IMR-90 (cell line): ENCODE results near the gene SALL4. TPM values are rescaled to one million over a fixed set of nuclear protein-coding genes. Genes with fewer than 3 reads are reported as not detected.
A peak's percentile ranks its signal among the peaks of the same experiment; 100 is the strongest.

Experiments used
- ATAC-seq: fragments of 200-7000 bp; cut with Tn5 transposase; 2 replicates; pipeline ENCODE4 v1.9.1; 2020; ENCODE audit warnings: low read depth, mild to moderate bottlenecking, moderate library complexity
- BruUV-seq: library from RNA; stranded (reverse); fragments of 400-500 nt; replicated peaks from 2 replicates; lab custom pipeline; 2021; lab: Mats Ljungman, UMichigan
- CTCF ChIA-PET: fragments of 300-600 bp; formaldehyde crosslinking; extraction: SDS; loops from one replicate; lab custom pipeline; 2021; ENCODE audit warnings: antibody characterized with exemption; lab: Yijun Ruan, JAX
- POLR2A ChIA-PET: fragments of 300-600 bp; sonication (Branson Sonifier 250); formaldehyde crosslinking; loops from one replicate; lab custom pipeline; 2022; ENCODE audit warnings: antibody characterized with exemption; ENCODE audit not compliant: unreplicated experiment; lab: Charles Lee
- DNase-seq: peaks from one replicate; pipeline ENCODE4 v3.0.0; 2013
- H2AFZ ChIP-seq: replicated peaks from 2 replicates; pipeline ENCODE3; 2013; ENCODE audit warnings: low read length, mild to moderate bottlenecking; ENCODE audit not compliant: poor library complexity
- H2AK5ac ChIP-seq: 2 replicates; pipeline ENCODE4 v1.6.1; 2013; ENCODE audit warnings: low read depth, low read length, inconsistent platforms
- H2AK9ac ChIP-seq: replicated peaks from 2 replicates; pipeline ENCODE3; 2013; ENCODE audit warnings: mild to moderate bottlenecking, low read depth, low read length, moderate library complexity; ENCODE audit not compliant: poor library complexity
- H2BK120ac ChIP-seq: 2 replicates; pipeline ENCODE4 v1.6.1; 2013; ENCODE audit warnings: low read depth, low read length, inconsistent platforms
- H2BK15ac ChIP-seq: 3 replicates; pipeline ENCODE4 v1.6.1; 2013; ENCODE audit warnings: low read depth, low read length, inconsistent platforms
- H2BK20ac ChIP-seq: 2 replicates; pipeline ENCODE4 v1.6.1; 2013; ENCODE audit warnings: low read depth, mild to moderate bottlenecking, inconsistent platforms, low read length, moderate library complexity
- H2BK5ac ChIP-seq: 2 replicates; pipeline ENCODE4 v1.6.1; 2013; ENCODE audit warnings: mild to moderate bottlenecking, low read depth, low read length, inconsistent platforms; ENCODE audit not compliant: poor library complexity, severe bottlenecking
- H3K14ac ChIP-seq: replicated peaks from 2 replicates; pipeline ENCODE4 v1.6.1; 2013; ENCODE audit warnings: low read depth, low read length, inconsistent platforms
- H3K18ac ChIP-seq: 2 replicates; pipeline ENCODE4 v1.6.1; 2013; ENCODE audit warnings: low read depth, low read length, control low read depth
- H3K23ac ChIP-seq: 2 replicates; pipeline ENCODE4 v1.6.1; 2013; ENCODE audit warnings: low read depth, low read length, inconsistent platforms
- H3K27ac ChIP-seq: 2 replicates; pipeline ENCODE4 v1.5.1; 2013; ENCODE audit warnings: mild to moderate bottlenecking, control low read depth, low read length; ENCODE audit not compliant: insufficient read depth
- H3K27me3 ChIP-seq: 2 replicates; pipeline ENCODE4 v1.6.1; 2013; ENCODE audit warnings: low read length; ENCODE audit not compliant: control insufficient read depth, insufficient read depth
- H3K36me3 ChIP-seq: 2 replicates; pipeline ENCODE4 v1.6.1; 2013; ENCODE audit warnings: low read length, mixed read lengths; ENCODE audit not compliant: control insufficient read depth, insufficient read depth
- H3K4ac ChIP-seq: 2 replicates; pipeline ENCODE4 v1.6.1; 2013; ENCODE audit warnings: low read depth, low read length, inconsistent platforms
- H3K4me1 ChIP-seq: 2 replicates; pipeline ENCODE4 v1.6.1; 2013; ENCODE audit warnings: low read length, mixed read lengths; ENCODE audit not compliant: control insufficient read depth, insufficient read depth
- H3K4me2 ChIP-seq: 2 replicates; pipeline ENCODE4 v1.6.1; 2013; ENCODE audit warnings: low read depth, mild to moderate bottlenecking, control low read depth, low read length, moderate library complexity
- H3K4me3 ChIP-seq: 2 replicates; pipeline ENCODE4 v1.5.1; 2013; ENCODE audit warnings: low read depth, mild to moderate bottlenecking, control low read depth, low read length, moderate library complexity; ENCODE audit not compliant: insufficient read depth
- H3K56ac ChIP-seq: 2 replicates; pipeline ENCODE4 v1.6.1; 2013; ENCODE audit warnings: low read length, inconsistent platforms; ENCODE audit not compliant: insufficient read depth; ENCODE audit errors: extremely low read depth
- H3K79me1 ChIP-seq, 2 experiments: 2 replicates each; pipeline ENCODE4 v1.6.1; 2013; ENCODE audit warnings: low read length in 2 of 2, inconsistent platforms in 1 of 2, low read depth in 1 of 2
- H3K9ac ChIP-seq: 2 replicates; pipeline ENCODE4 v1.6.1; 2013; ENCODE audit warnings: low read depth, low read length, control low read depth
- H3K9me1 ChIP-seq: 2 replicates; pipeline ENCODE4 v1.6.1; 2013; ENCODE audit warnings: low read length, inconsistent platforms; ENCODE audit not compliant: insufficient read depth
- H3K9me3 ChIP-seq: 2 replicates; pipeline ENCODE4 v1.6.1; 2013; ENCODE audit warnings: low read length; ENCODE audit not compliant: control insufficient read depth, insufficient read depth
- H4K20me1 ChIP-seq: 2 replicates; pipeline ENCODE4 v1.6.1; 2013; ENCODE audit warnings: low read length, inconsistent platforms; ENCODE audit not compliant: insufficient read depth
- H4K5ac ChIP-seq: 2 replicates; pipeline ENCODE4 v1.6.1; 2013; ENCODE audit warnings: mild to moderate bottlenecking, low read depth, low read length, control low read depth
- H4K8ac ChIP-seq, 2 experiments: 2 replicates each; pipeline ENCODE4 v1.6.1; 2013; ENCODE audit warnings: low read depth in 2 of 2, low read length in 2 of 2, control low read depth in 1 of 2, inconsistent platforms in 1 of 2
- H4K91ac ChIP-seq: 2 replicates; pipeline ENCODE4 v1.6.1; 2013; ENCODE audit warnings: low read depth, low read length, inconsistent platforms; ENCODE audit not compliant: insufficient read depth
- BHLHE40 ChIP-seq: fragments of 150-350 bp; IDR thresholded peaks from 2 replicates; pipeline ENCODE4 v1.6.1; 2016; ENCODE audit warnings: mild to moderate bottlenecking, low read depth, low read length
- CEBPB ChIP-seq: IDR thresholded peaks from 2 replicates; pipeline ENCODE4 v1.6.1; 2012; ENCODE audit warnings: low read depth, low read length, improper control_type of control experiment
- MAFK ChIP-seq: IDR thresholded peaks from 2 replicates; pipeline ENCODE4 v1.6.1; 2012; ENCODE audit warnings: low read depth, low read length, improper control_type of control experiment
- MXI1 ChIP-seq: IDR thresholded peaks from 2 replicates; pipeline ENCODE4 v1.6.1; 2012; ENCODE audit warnings: low read depth, mild to moderate bottlenecking, low read length, moderate library complexity, borderline replicate concordance
- NFE2L2 ChIP-seq: fragments of 150-350 bp; IDR thresholded peaks from 2 replicates; pipeline ENCODE4 v1.6.1; 2016; ENCODE audit warnings: low read depth, mild to moderate bottlenecking, low read length
- SMC3 ChIP-seq: fragments of 150-350 bp; IDR thresholded peaks from 2 replicates; pipeline ENCODE4 v1.6.1; 2016; ENCODE audit warnings: low read depth, mild to moderate bottlenecking, antibody characterized with exemption, low read length, moderate library complexity
- WGBS, 2 experiments: methylation state at CpG; one replicate each; pipeline versions ENCODE4 v1.1.5 to v1.1.7; 2013; ENCODE audit warnings: missing lambda C conversion rate in 2 of 2; ENCODE audit not compliant: insufficient read length in 1 of 2; ENCODE audit errors: extremely low coverage in 2 of 2; 5-methylcytosine and 5-hydroxymethylcytosine counted together
- dilution Hi-C: fragments of 300-500 bp; cut with HindIII; formaldehyde crosslinking; loops from one replicate; pipeline ENCODE4 v1.14.3; 2018; ENCODE audit warnings: low sequenced_read_pairs; ENCODE audit not compliant: unreplicated experiment
- in situ Hi-C: fragments of 300-500 bp; cut with MboI; formaldehyde crosslinking; loops from 3 replicates; pipeline ENCODE4 v1.14.3; 2019; ENCODE audit warnings: low sequenced_read_pairs, inconsistent platforms, mixed read lengths
- intact Hi-C: fragments of 100-400 bp; cut with micrococcal nuclease; formaldehyde crosslinking; loops from 2 replicates; pipeline ENCODE4 v1.10.0; 2022
- polyA plus RNA-seq, 3 experiments: library from polyadenylated mRNA; depleted of rRNA; stranded (reverse); fragments of >200 nt; gene quantifications; 2 replicates each; pipeline ENCODE4 v1.2.3, GENCODE V29; 2012; ENCODE audit warnings: low replicate concordance in 1 of 3
- total RNA-seq: library from RNA; depleted of rRNA; stranded (reverse); fragments of >200 nt; gene quantifications from 2 replicates; pipeline ENCODE4 v1.2.3, GENCODE V29; 2012
- TF ChIP-seq, protein P1 (sequence below): fragments of 150-350 bp; IDR thresholded peaks from 2 replicates; pipeline ENCODE4 v1.6.1; 2016; ENCODE audit warnings: low read depth, mild to moderate bottlenecking, low read length, moderate library complexity, borderline replicate concordance
- TF ChIP-seq, protein P2 (sequence below): conservative IDR thresholded peaks from 2 replicates; pipeline ENCODE4 v1.5.1; 2012; ENCODE audit warnings: mild to moderate bottlenecking, low read depth, low read length, improper control_type of control experiment

SALL4 gene
- total and polyA plus RNA-seq, 2 of the 4 experiments (the other 2 are of a cell fraction): not detected

DNA sequence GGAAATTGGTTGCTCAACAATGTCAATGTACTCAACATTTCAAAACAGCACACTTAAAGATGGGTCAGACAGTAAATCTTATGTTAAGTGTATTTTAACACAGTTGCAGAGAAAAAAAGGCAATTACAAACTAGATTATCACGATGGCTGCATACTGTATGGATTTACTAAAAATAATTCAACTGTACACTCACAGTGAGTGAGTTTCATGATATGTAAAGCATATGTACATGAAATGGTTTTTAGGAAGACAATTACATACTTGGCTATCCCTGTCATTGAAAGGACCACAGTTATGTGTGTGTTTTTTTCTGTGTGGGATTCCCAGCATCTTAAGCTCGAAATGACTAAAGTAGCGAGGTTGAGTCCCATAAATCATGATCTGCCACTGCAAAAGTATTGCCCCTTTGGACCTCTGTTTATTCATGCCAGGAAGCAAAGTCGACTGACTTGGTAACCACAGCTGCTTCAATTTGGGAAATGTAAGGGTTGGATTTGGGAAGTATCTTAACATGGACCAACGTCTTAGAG lies 5.5 kb upstream of the SALL4 start:
- 40% methylated on average over 1 of the region's 5 CpGs; no CpG with 5 or more reads in 1 of the 2 experiments for WGBS, 2 experiments
- no peaks in the 10 kb centered on the region for H3K36me3 ChIP-seq
- POLR2A ChIA-PET: no interaction called here
- no peak overlapping the region for H3K18ac ChIP-seq
- no peak overlapping the region for H2AK5ac ChIP-seq
- H3K23ac ChIP-seq: peak overlapping the region; percentile 24; the same call in 1 of the 2 replicates
- peak overlapping the region; percentile 3; the same call in 1 of the 2 replicates for H2BK20ac ChIP-seq
- no peak overlapping the region for H3K27ac ChIP-seq
- no peak overlapping the region for H3K56ac ChIP-seq
- H3K14ac ChIP-seq: no peak overlapping the region
- H3K9me1 ChIP-seq: no peaks in the 10 kb centered on the region
- no peak overlapping the region for H4K91ac ChIP-seq
- H2BK120ac ChIP-seq: no peak overlapping the region
- H3K9me3 ChIP-seq: no peaks in the 10 kb centered on the region
- no peak overlapping the region for H3K9ac ChIP-seq
- dilution Hi-C loops: no loop called here
- H3K27me3 ChIP-seq: no peaks in the 10 kb centered on the region; the same call in 1 of the 2 replicates
- in situ Hi-C loops: loop anchor here (10.0 kb wide), 1 partner anchor 277 kb away; no protein-coding TSS in a partner anchor
- no peak overlapping the region for H4K8ac ChIP-seq
- DNase-seq (peak; percentile 45), ATAC-seq (no peak)
- no peak overlapping the region for H2AK9ac ChIP-seq
- no peaks in the 10 kb centered on the region for H3K79me1 ChIP-seq
- BruUV-seq: no TSS peak
- H2BK15ac ChIP-seq: no peak overlapping the region
- H3K4me1 ChIP-seq: 0 out of 2 replicates have a peak, but pooled peaks cover 2% of the 10 kb centered on the region
- CTCF ChIA-PET: interaction anchor here (0.6 to 0.7 kb wide), 2 partner anchors 8 to 67 kb away, joined by 5 read pairs; no protein-coding TSS in a partner anchor
- H2BK5ac ChIP-seq: no peak overlapping the region
- H2AFZ ChIP-seq: no peak overlapping the region
- TF ChIP-seq NFE2L2 (no peak), MXI1 (no peak), CEBPB (no peak), SMC3 (no peak), MAFK (no peak), BHLHE40 (no peak)
- TF ChIP-seq, protein P1, sequence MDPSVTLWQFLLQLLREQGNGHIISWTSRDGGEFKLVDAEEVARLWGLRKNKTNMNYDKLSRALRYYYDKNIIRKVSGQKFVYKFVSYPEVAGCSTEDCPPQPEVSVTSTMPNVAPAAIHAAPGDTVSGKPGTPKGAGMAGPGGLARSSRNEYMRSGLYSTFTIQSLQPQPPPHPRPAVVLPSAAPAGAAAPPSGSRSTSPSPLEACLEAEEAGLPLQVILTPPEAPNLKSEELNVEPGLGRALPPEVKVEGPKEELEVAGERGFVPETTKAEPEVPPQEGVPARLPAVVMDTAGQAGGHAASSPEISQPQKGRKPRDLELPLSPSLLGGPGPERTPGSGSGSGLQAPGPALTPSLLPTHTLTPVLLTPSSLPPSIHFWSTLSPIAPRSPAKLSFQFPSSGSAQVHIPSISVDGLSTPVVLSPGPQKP: no peak
- TF ChIP-seq, protein P2, sequence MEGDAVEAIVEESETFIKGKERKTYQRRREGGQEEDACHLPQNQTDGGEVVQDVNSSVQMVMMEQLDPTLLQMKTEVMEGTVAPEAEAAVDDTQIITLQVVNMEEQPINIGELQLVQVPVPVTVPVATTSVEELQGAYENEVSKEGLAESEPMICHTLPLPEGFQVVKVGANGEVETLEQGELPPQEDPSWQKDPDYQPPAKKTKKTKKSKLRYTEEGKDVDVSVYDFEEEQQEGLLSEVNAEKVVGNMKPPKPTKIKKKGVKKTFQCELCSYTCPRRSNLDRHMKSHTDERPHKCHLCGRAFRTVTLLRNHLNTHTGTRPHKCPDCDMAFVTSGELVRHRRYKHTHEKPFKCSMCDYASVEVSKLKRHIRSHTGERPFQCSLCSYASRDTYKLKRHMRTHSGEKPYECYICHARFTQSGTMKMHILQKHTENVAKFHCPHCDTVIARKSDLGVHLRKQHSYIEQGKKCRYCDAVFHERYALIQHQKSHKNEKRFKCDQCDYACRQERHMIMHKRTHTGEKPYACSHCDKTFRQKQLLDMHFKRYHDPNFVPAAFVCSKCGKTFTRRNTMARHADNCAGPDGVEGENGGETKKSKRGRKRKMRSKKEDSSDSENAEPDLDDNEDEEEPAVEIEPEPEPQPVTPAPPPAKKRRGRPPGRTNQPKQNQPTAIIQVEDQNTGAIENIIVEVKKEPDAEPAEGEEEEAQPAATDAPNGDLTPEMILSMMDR: no peak
- intact Hi-C loops: loop anchor here (10.0 kb wide), 1 partner anchor 157 kb away; no protein-coding TSS in a partner anchor
- H4K5ac ChIP-seq: no peak overlapping the region
- no peak overlapping the region for H3K4me3 ChIP-seq
- H3K4me2 ChIP-seq: no peak overlapping the region
- H3K4ac ChIP-seq: no peak overlapping the region
- H4K20me1 ChIP-seq: no peaks in the 10 kb centered on the region
